PC-9 (cell line): ENCODE results near the gene CTSL. TPM values are rescaled to one million over a fixed set of nuclear protein-coding genes. Genes with fewer than 3 reads are reported as not detected.

Experiments
- BruUV-seq: library from RNA; stranded (reverse); fragments of 400-500 nt; replicated peaks from 2 replicates; lab custom pipeline; 2021; lab: Mats Ljungman, UMichigan
- CTCF ChIA-PET: fragments of 300-600 bp; sonication (Branson Sonifier 250); formaldehyde crosslinking; loops from one replicate; lab custom pipeline; 2022; ENCODE audit warnings: antibody characterized with exemption; lab: Charles Lee
- POLR2A ChIA-PET: fragments of 300-600 bp; sonication (Branson Sonifier 250); formaldehyde crosslinking; loops from one replicate; lab custom pipeline; 2022; ENCODE audit warnings: antibody characterized with exemption; ENCODE audit not compliant: unreplicated experiment; lab: Charles Lee
- DNase-seq, 2 experiments: peaks; one replicate each; pipeline versions ENCODE4 v3.0.0 to v3.0.0-alpha.2; 2015 to 2022; ENCODE audit warnings: mixed read lengths in 1 of 2
- H2AFZ ChIP-seq: fragments of 200-600 bp; sonication (generic); 2 replicates; pipeline ENCODE4 v1.8.1; 2017; ENCODE audit warnings: antibody characterized with exemption
- H3F3A ChIP-seq: fragments of 200-600 bp; sonication (generic); 2 replicates; pipeline ENCODE4 v1.8.1; 2017; ENCODE audit warnings: antibody characterized with exemption, mild to moderate bottlenecking, low read depth; ENCODE audit not compliant: insufficient read depth
- H3K27ac ChIP-seq: fragments of 200-600 bp; sonication (generic); 2 replicates; pipeline ENCODE4 v1.6.1; 2016; ENCODE audit warnings: mixed run types
- H3K27me3 ChIP-seq: fragments of 200-600 bp; sonication (generic); 2 replicates; pipeline ENCODE4 v1.6.1; 2016; ENCODE audit warnings: low read depth, mixed run types; ENCODE audit not compliant: insufficient read depth
- H3K36me3 ChIP-seq: fragments of 200-600 bp; sonication (generic); 2 replicates; pipeline ENCODE4 v1.6.1; 2016; ENCODE audit warnings: low read depth, mixed run types
- H3K4me1 ChIP-seq: fragments of 200-600 bp; sonication (generic); replicated peaks from 2 replicates; pipeline ENCODE4 v1.6.1; 2016; ENCODE audit warnings: mixed run types; ENCODE audit not compliant: insufficient read depth
- H3K4me2 ChIP-seq: fragments of 200-600 bp; sonication (generic); 2 replicates; pipeline ENCODE4 v1.6.1; 2017; ENCODE audit warnings: mixed run types
- H3K4me3 ChIP-seq: fragments of 200-600 bp; sonication (generic); 2 replicates; pipeline ENCODE4 v1.6.1; 2016; ENCODE audit warnings: mixed run types
- H3K79me2 ChIP-seq: fragments of 200-600 bp; sonication (generic); 2 replicates; pipeline ENCODE4 v1.6.1; 2017; ENCODE audit warnings: low read depth, mixed run types
- H3K9me2 ChIP-seq: fragments of 200-600 bp; sonication (generic); 2 replicates; pipeline ENCODE4 v1.8.1; 2017; ENCODE audit warnings: mild to moderate bottlenecking; ENCODE audit not compliant: insufficient read depth
- H3K9me3 ChIP-seq: fragments of 200-600 bp; sonication (generic); 2 replicates; pipeline ENCODE4 v1.8.1; 2016; ENCODE audit warnings: low read depth; ENCODE audit not compliant: insufficient read depth
- H4K20me1 ChIP-seq: fragments of 200-600 bp; sonication (generic); 2 replicates; pipeline ENCODE4 v1.8.1; 2017; ENCODE audit not compliant: insufficient read depth
- CTCF ChIP-seq: fragments of 200-600 bp; sonication (generic); conservative IDR thresholded peaks from 2 replicates; pipeline ENCODE4 v1.6.1; 2017; ENCODE audit warnings: mixed run types, antibody characterized with exemption, mild to moderate bottlenecking, moderate library complexity
- EZH2 ChIP-seq: fragments of 200-600 bp; sonication (generic); IDR thresholded peaks from 2 replicates; pipeline ENCODE4 v1.8.0; 2017; ENCODE audit warnings: antibody characterized with exemption, low read depth
- intact Hi-C: fragments of 100-400 bp; cut with micrococcal nuclease; formaldehyde crosslinking; loops from one replicate; pipeline ENCODE4 v1.10.0; 2022; ENCODE audit not compliant: unreplicated experiment
- total RNA-seq: library from RNA; stranded (reverse); gene quantifications from 2 replicates; pipeline ENCODE4 v1.2.3, GENCODE V29; 2021

Gene CTSL
- total RNA-seq, 1 experiment from 2014 or later: 82.6 TPM

GRCh38 chr9:87712801-87713277 lies 13.1 kb upstream of the CTSL start:
- Histone ChIP-seq H3K79me2 (no peaks in the 10 kb centered on the region), H3K36me3 (no peaks in the 10 kb centered on the region), H2AFZ (no peak overlapping the region), H3K4me2 (peak overlapping the region; percentile 63; the same call in 1 of the 2 replicates), H3K27ac (peak overlapping the region; percentile 92), H3K4me1 (peaks cover 37% of the 10 kb centered on the region), H3K4me3 (no peak overlapping the region), H3K9me3 (no peaks in the 10 kb centered on the region), H4K20me1 (no peaks in the 10 kb centered on the region), H3K27me3 (no peaks in the 10 kb centered on the region), H3K9me2 (no peaks in the 10 kb centered on the region), H3F3A (peaks cover 25% of the 10 kb centered on the region; the same call in 1 of the 2 replicates)
- intact Hi-C loops: loop anchor here (1.0 kb wide), 1 partner anchor 80 kb away; no protein-coding TSS in a partner anchor
- no TSS peak for BruUV-seq
- TF ChIP-seq EZH2: no peak
- TF ChIP-seq CTCF: no peak
- ChIA-PET POLR2A (no interaction called here), CTCF (no interaction called here)
- no peak for DNase-seq

GRCh38 chr9:87713278-87713987 lies 12.5 kb upstream of the CTSL start:
- intact Hi-C loops: loop anchor here (1.0 kb wide), 1 partner anchor 80 kb away; no protein-coding TSS in a partner anchor
- H3K4me3 ChIP-seq: peak overlapping the region; percentile 31; the same call in 1 of the 2 replicates
- H3K4me2 ChIP-seq: peak overlapping the region; percentile 63
- peak; percentile 74 to 89 for DNase-seq
- peak overlapping the region; percentile 92 for H3K27ac ChIP-seq
- peak overlapping the region; percentile 37 for H2AFZ ChIP-seq
- H3K9me2 ChIP-seq: no peaks in the 10 kb centered on the region
- BruUV-seq: no TSS peak
- CTCF ChIA-PET: interaction anchor here (0.6 to 0.8 kb wide), 2 partner anchors 11 to 99 kb away, joined by 3 to 4 read pairs; no protein-coding TSS in a partner anchor
- no peaks in the 10 kb centered on the region for H3K79me2 ChIP-seq
- TF ChIP-seq EZH2 (no peak), CTCF (no peak)
- no peaks in the 10 kb centered on the region for H4K20me1 ChIP-seq
- no peaks in the 10 kb centered on the region for H3K9me3 ChIP-seq
- H3K4me1 ChIP-seq: peaks cover 37% of the 10 kb centered on the region
- H3K27me3 ChIP-seq: no peaks in the 10 kb centered on the region
- peaks cover 25% of the 10 kb centered on the region; the same call in 1 of the 2 replicates for H3F3A ChIP-seq
- POLR2A ChIA-PET: interaction anchor here (0.6 to 0.7 kb wide), 3 partner anchors 99 to 370 kb away, joined by 3 to 4 read pairs (median 3); no protein-coding TSS in a partner anchor
- H3K36me3 ChIP-seq: no peaks in the 10 kb centered on the region

GRCh38 chr9:87713988-87714330 lies 12.0 kb upstream of the CTSL start:
- intact Hi-C loops: loop anchor here (1.0 kb wide), 1 partner anchor 79 kb away; no protein-coding TSS in a partner anchor
- Histone ChIP-seq H3K27ac (peak overlapping the region; percentile 92), H2AFZ (peak overlapping the region; percentile 37), H3K4me3 (peak overlapping the region; percentile 31; the same call in 1 of the 2 replicates), H3F3A (peaks cover 25% of the 10 kb centered on the region; the same call in 1 of the 2 replicates), H3K9me3 (no peaks in the 10 kb centered on the region), H4K20me1 (no peaks in the 10 kb centered on the region), H3K36me3 (no peaks in the 10 kb centered on the region), H3K79me2 (no peaks in the 10 kb centered on the region), H3K27me3 (no peaks in the 10 kb centered on the region), H3K9me2 (no peaks in the 10 kb centered on the region), H3K4me2 (peak overlapping the region; percentile 63), H3K4me1 (peaks cover 37% of the 10 kb centered on the region)
- ChIA-PET CTCF (interaction anchor here (0.6 to 0.8 kb wide), 2 partner anchors 11 to 99 kb away, joined by 3 to 4 read pairs; no protein-coding TSS in a partner anchor), POLR2A (interaction anchor here (0.6 to 1.1 kb wide), 5 partner anchors 12 to 371 kb away, joined by 3 to 13 read pairs (median 4); partner anchors contain the start of genes CDK20 and CTSL)
- no peak for TF ChIP-seq EZH2
- no peak for TF ChIP-seq CTCF
- DNase-seq: no peak
- BruUV-seq: TSS peak; percentile 75
